Activated T-helper 17 cell treated with anti-CD3 and anti-CD28 coated beads, Interleukin-2, amount 50 U/mL, for 72 hours (primary cell): ENCODE data around the gene PKDREJ. TPM values are rescaled to one million over a fixed set of nuclear protein-coding genes. Genes with fewer than 3 reads are reported as not detected.
A peak's percentile ranks its signal among the peaks of the same experiment; 100 is the strongest.
"Not testable (repeated sequence)": the region's sequence is repeated elsewhere in the genome, so short reads cannot be mapped to it uniquely, and the experiment has no call there.

Source experiments
- ATAC-seq: fragments of 150-1000 bp; cut with Tn5 transposase; replicated peaks from 2 replicates; pipeline ENCODE4 v1.10.0; 2021; ENCODE audit warnings: mild to moderate bottlenecking, moderate library complexity
- H3K27ac Mint-ChIP-seq: one replicate; pipeline ENCODE4 v1.8.0; 2022; ENCODE audit warnings: mixed read lengths
- H3K27me3 Mint-ChIP-seq: one replicate; pipeline ENCODE4 v1.8.0; 2022; ENCODE audit warnings: mixed read lengths
- H3K36me3 Mint-ChIP-seq: one replicate; pipeline ENCODE4 v1.8.0; 2022; ENCODE audit warnings: low read depth, mild to moderate bottlenecking, mixed read lengths
- H3K4me1 Mint-ChIP-seq: one replicate; pipeline ENCODE4 v1.8.0; 2022; ENCODE audit warnings: mixed read lengths
- H3K4me3 Mint-ChIP-seq: one replicate; pipeline ENCODE4 v1.8.0; 2022; ENCODE audit warnings: mild to moderate bottlenecking, mixed read lengths
- H3K9me3 Mint-ChIP-seq: one replicate; pipeline ENCODE4 v1.8.0; 2022; ENCODE audit warnings: mixed read lengths
- total RNA-seq, 2 donors: library from RNA; stranded (reverse); gene quantifications; one replicate each; pipeline ENCODE4 v1.2.3, GENCODE V29; 2022

PKDREJ gene
- not detected for total RNA-seq

GRCh38 chr22:46263216-46263590 lies at the start of gene PKDREJ:
Gene PKDREJ (minus strand): TSS chr22:46263343. CDS start chr22:46263322, 21 bp downstream.
- Mint-ChIP-seq H3K36me3 (no peaks in the 10 kb centered on the region), H3K4me3 (peak within 1 kb of the TSS; percentile 61), H3K9me3 (no peaks in the 10 kb centered on the region), H3K4me1 (peaks cover 3% of the 10 kb centered on the region), H3K27me3 (peaks cover 56% of the 10 kb centered on the region), H3K27ac (no peak within 1 kb of the TSS)
- ATAC-seq: no peak

- not testable (repeated sequence) for H3K4me3 Mint-ChIP-seq, H3K9me3 Mint-ChIP-seq, H3K27ac Mint-ChIP-seq, H3K4me1 Mint-ChIP-seq, H3K27me3 Mint-ChIP-seq, ATAC-seq
- H3K36me3 Mint-ChIP-seq: peaks cover 27% of the 10 kb centered on the region
Measured at GRCh38 chr22:46312848-46313247, 49.7 kb upstream of the PKDREJ start.

- Mint-ChIP-seq H3K4me3 (no peak overlapping the region), H3K4me1 (peaks cover 5% of the 10 kb centered on the region), H3K27me3 (no peaks in the 10 kb centered on the region), H3K27ac (no peak overlapping the region), H3K36me3 (peaks cover 24% of the 10 kb centered on the region), H3K9me3 (no peaks in the 10 kb centered on the region)
- no peak for ATAC-seq
Measured at GRCh38 chr22:46312056-46312455, 48.9 kb upstream of the PKDREJ start.

- H3K4me3 Mint-ChIP-seq: no peak overlapping the region
- H3K27me3 Mint-ChIP-seq: no peaks in the 10 kb centered on the region
- H3K36me3 Mint-ChIP-seq: peaks cover 19% of the 10 kb centered on the region
- H3K4me1 Mint-ChIP-seq: peaks cover 5% of the 10 kb centered on the region
- peak overlapping the region; percentile 7 for H3K27ac Mint-ChIP-seq
- ATAC-seq: no peak
- no peaks in the 10 kb centered on the region for H3K9me3 Mint-ChIP-seq
Measured at GRCh38 chr22:46309526-46310085, 46.5 kb upstream of the PKDREJ start.

- H3K27ac Mint-ChIP-seq: no peak overlapping the region
- peaks cover 19% of the 10 kb centered on the region for H3K36me3 Mint-ChIP-seq
- peaks cover 5% of the 10 kb centered on the region for H3K4me1 Mint-ChIP-seq
- H3K9me3 Mint-ChIP-seq: no peaks in the 10 kb centered on the region
- no peak for ATAC-seq
- no peaks in the 10 kb centered on the region for H3K27me3 Mint-ChIP-seq
- no peak overlapping the region for H3K4me3 Mint-ChIP-seq
Measured at GRCh38 chr22:46308283-46308988, 45.3 kb upstream of the PKDREJ start.

GRCh38 chr22:46303347-46303965 lies 40.3 kb upstream of the PKDREJ start:
- peaks cover 31% of the 10 kb centered on the region for H3K36me3 Mint-ChIP-seq
- H3K4me1 Mint-ChIP-seq: peaks cover 12% of the 10 kb centered on the region
- peaks cover 4% of the 10 kb centered on the region for H3K27me3 Mint-ChIP-seq
- no peak for ATAC-seq
- no peak overlapping the region for H3K4me3 Mint-ChIP-seq
- no peak overlapping the region for H3K27ac Mint-ChIP-seq
- H3K9me3 Mint-ChIP-seq: no peaks in the 10 kb centered on the region

GRCh38 chr22:46300491-46300890 lies 37.3 kb upstream of the PKDREJ start:
- ATAC-seq: no peak
- Mint-ChIP-seq H3K4me3 (no peak overlapping the region), H3K27me3 (peaks cover 4% of the 10 kb centered on the region), H3K4me1 (peaks cover 21% of the 10 kb centered on the region), H3K27ac (no peak overlapping the region), H3K9me3 (no peaks in the 10 kb centered on the region), H3K36me3 (peaks cover 37% of the 10 kb centered on the region)

- Mint-ChIP-seq H3K4me1 (peaks cover 21% of the 10 kb centered on the region), H3K36me3 (peaks cover 37% of the 10 kb centered on the region), H3K9me3 (no peaks in the 10 kb centered on the region), H3K27ac (no peak overlapping the region), H3K27me3 (peaks cover 4% of the 10 kb centered on the region), H3K4me3 (peak overlapping the region; percentile 95)
- ATAC-seq: no peak
Measured at GRCh38 chr22:46299101-46299500, 36.0 kb upstream of the PKDREJ start.

- peak overlapping the region; percentile 95 for H3K4me3 Mint-ChIP-seq
- peaks cover 4% of the 10 kb centered on the region for H3K27me3 Mint-ChIP-seq
- H3K36me3 Mint-ChIP-seq: peaks cover 40% of the 10 kb centered on the region
- H3K27ac Mint-ChIP-seq: peak overlapping the region; percentile 82
- peaks cover 21% of the 10 kb centered on the region for H3K4me1 Mint-ChIP-seq
- H3K9me3 Mint-ChIP-seq: peaks cover 2% of the 10 kb centered on the region
- peak; percentile 17 for ATAC-seq
Measured at GRCh38 chr22:46297151-46297812, 34.1 kb upstream of the PKDREJ start.

- Mint-ChIP-seq H3K4me1 (peaks cover 21% of the 10 kb centered on the region), H3K36me3 (peaks cover 42% of the 10 kb centered on the region), H3K4me3 (peak within 1 kb of the TSS; percentile 95), H3K9me3 (peaks cover 5% of the 10 kb centered on the region), H3K27ac (peak within 1 kb of the TSS; percentile 97), H3K27me3 (peaks cover 4% of the 10 kb centered on the region)
- peak; percentile 99 for ATAC-seq
Measured at GRCh38 chr22:46296257-46297150, 33.4 kb upstream of the PKDREJ start, which contains the start of gene GTSE1. Gene GTSE1 (plus strand): TSS chr22:46296870. CDS start chr22:46297401, 531 bp downstream.

- ATAC-seq: no peak
- H3K4me1 Mint-ChIP-seq: peaks cover 16% of the 10 kb centered on the region
- peak overlapping the region; percentile 95 for H3K4me3 Mint-ChIP-seq
- peaks cover 4% of the 10 kb centered on the region for H3K27me3 Mint-ChIP-seq
- H3K9me3 Mint-ChIP-seq: peaks cover 5% of the 10 kb centered on the region
- H3K27ac Mint-ChIP-seq: peak overlapping the region; percentile 97
- H3K36me3 Mint-ChIP-seq: peaks cover 36% of the 10 kb centered on the region
Measured at GRCh38 chr22:46295277-46295971, 32.3 kb upstream of the PKDREJ start.

- Mint-ChIP-seq H3K36me3 (peaks cover 30% of the 10 kb centered on the region), H3K4me3 (peak overlapping the region; percentile 95), H3K4me1 (peaks cover 15% of the 10 kb centered on the region), H3K27ac (no peak overlapping the region), H3K9me3 (peaks cover 5% of the 10 kb centered on the region), H3K27me3 (peaks cover 4% of the 10 kb centered on the region)
- no peak for ATAC-seq
Measured at GRCh38 chr22:46294784-46295183, 31.6 kb upstream of the PKDREJ start.

- H3K9me3 Mint-ChIP-seq: peaks cover 5% of the 10 kb centered on the region
- peaks cover 2% of the 10 kb centered on the region for H3K27me3 Mint-ChIP-seq
- H3K36me3 Mint-ChIP-seq: peaks cover 19% of the 10 kb centered on the region
- H3K27ac Mint-ChIP-seq: peak overlapping the region; percentile 10
- ATAC-seq: no peak
- H3K4me3 Mint-ChIP-seq: no peak overlapping the region
- H3K4me1 Mint-ChIP-seq: peaks cover 12% of the 10 kb centered on the region
Measured at GRCh38 chr22:46293577-46294260, 30.6 kb upstream of the PKDREJ start.
